GM13976 (cell line): Measurements from ENCODE around the gene BARX1.

Source experiments
- DNase-seq: peaks from one replicate; pipeline ENCODE4 v3.0.0; 2012; ENCODE audit warnings: low spot score
- in situ Hi-C: fragments of 300-500 bp; cut with MboI; formaldehyde crosslinking; loops from one replicate; pipeline ENCODE4 v1.12.0; 2022; ENCODE audit warnings: low sequenced_read_pairs, mixed read lengths, inconsistent platforms; ENCODE audit not compliant: unreplicated experiment
- TF ChIP-seq, protein P1 (sequence below): IDR thresholded peaks from 2 replicates; pipeline ENCODE4 v1.5.1; 2012; ENCODE audit warnings: borderline replicate concordance, mild to moderate bottlenecking; ENCODE audit not compliant: insufficient read depth; ENCODE audit errors: extremely low read depth, missing control alignments, control extremely low read depth

BARX1 gene

DNA sequence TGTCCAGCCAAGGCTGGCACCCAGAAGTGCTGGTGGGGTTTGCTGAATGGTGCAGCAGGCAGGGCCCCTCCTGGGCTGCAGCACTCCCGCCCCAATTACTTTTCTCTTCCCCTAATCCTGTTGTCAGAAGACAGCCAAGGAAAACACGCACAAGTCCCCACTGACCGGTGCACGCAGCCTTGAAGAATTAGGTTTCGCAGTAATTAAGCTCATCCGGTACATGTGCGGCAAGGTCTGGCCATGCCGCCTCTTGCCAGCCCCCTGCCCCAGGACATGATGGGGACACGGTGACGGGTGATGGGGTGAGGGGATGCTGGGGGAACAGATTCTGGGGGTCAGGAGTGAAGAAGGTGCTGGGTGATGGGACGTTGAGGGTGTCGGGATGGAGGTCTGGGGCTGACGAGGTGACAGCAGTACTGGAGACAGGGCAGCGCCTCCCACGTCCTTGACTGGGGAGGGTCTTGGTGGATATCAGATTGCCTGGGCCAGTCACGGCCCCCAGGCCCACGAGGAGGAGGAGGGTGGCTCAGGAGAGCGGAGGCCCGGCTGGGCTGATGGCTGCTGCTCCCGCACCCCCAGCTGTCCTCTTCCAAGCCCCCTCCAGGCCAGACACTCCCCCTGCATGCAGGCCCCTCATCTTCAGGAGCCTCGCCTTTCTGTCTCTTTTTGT is 34.9 kb downstream of the BARX1 start:
- TF ChIP-seq, protein P1, sequence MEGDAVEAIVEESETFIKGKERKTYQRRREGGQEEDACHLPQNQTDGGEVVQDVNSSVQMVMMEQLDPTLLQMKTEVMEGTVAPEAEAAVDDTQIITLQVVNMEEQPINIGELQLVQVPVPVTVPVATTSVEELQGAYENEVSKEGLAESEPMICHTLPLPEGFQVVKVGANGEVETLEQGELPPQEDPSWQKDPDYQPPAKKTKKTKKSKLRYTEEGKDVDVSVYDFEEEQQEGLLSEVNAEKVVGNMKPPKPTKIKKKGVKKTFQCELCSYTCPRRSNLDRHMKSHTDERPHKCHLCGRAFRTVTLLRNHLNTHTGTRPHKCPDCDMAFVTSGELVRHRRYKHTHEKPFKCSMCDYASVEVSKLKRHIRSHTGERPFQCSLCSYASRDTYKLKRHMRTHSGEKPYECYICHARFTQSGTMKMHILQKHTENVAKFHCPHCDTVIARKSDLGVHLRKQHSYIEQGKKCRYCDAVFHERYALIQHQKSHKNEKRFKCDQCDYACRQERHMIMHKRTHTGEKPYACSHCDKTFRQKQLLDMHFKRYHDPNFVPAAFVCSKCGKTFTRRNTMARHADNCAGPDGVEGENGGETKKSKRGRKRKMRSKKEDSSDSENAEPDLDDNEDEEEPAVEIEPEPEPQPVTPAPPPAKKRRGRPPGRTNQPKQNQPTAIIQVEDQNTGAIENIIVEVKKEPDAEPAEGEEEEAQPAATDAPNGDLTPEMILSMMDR = no peak
- in situ Hi-C loops = no loop called here
- no peak for DNase-seq

DNA sequence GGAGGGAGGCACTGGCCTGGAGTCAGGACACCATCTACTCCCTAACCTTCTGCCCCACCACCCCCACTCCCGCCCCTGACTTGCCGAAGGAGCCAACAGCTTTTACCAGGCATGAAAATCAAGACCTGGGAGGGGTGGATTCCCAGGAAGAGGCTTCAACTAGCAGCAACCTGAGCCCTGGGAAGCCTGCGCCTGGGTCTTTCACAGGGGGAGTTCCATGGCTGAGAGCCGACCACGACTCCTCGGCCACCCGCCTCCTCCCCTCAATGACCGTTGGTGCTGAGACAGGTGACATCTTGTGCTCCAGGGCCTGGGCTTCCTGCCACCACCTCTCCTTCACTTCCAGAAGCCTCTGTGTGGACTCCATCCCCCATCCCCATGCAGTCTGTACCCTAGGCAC is 37.1 kb downstream of the BARX1 start:
- no peak for DNase-seq
- TF ChIP-seq, protein P1 = no peak
- in situ Hi-C loops = no loop called here

DNA sequence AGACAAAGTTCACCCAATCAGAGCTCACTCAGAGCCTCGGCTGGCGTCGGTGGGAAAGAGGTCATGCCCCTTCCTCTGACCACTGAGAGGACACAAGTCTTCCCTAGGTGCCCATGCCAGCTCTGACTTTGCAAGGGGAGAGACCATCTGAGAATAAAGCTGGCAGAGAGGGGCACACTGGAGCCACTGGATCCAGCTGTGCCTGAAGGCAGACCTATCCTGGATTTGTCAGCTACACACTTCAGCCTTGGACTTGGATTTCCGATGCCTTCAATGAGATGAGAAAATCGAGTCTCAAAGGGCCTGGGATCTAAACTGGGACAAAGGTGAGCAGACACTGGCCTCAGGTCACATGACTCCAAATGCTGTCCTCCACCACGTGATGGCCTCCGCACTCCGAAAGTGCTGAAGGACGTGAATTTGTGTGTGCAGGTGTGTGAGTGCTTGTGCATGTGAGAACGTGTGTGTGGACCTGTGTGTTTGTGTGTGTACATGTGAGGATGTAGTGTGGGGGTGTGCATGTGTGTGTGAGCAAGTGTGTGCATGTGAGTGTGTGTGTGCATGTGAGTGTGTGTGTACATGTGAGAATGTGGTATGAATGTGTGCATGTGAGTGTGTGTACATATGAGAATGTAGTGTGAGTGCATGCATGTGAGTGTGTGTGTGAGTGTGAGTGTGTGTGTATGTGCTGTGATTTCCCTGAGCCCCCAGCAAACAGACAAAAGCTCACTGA is 37.9 kb downstream of the BARX1 start:
- DNase-seq = no peak
- TF ChIP-seq, protein P1 = no peak
- in situ Hi-C loops = no loop called here

DNA sequence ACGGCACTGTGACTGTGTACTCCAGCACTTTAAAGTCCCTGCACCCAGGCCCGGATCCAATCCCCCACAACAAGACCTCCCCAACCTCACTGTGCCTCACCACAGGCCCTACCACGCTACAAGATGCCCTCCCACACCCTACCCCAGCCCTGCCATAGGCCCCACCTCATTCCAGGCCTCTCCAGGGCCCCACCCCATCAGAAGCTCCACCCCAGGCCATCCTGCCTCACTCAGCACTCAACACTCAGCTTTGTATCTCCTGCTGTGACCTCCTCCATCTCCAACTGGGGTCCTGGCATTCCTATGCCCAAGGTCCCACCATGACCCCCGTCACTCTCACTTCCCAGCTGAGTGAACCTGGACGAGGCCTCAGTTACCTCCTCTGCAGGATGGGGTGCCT is 38.8 kb downstream of the BARX1 start:
- in situ Hi-C loops = no loop called here
- DNase-seq = no peak
- TF ChIP-seq, protein P1 = no peak

DNA sequence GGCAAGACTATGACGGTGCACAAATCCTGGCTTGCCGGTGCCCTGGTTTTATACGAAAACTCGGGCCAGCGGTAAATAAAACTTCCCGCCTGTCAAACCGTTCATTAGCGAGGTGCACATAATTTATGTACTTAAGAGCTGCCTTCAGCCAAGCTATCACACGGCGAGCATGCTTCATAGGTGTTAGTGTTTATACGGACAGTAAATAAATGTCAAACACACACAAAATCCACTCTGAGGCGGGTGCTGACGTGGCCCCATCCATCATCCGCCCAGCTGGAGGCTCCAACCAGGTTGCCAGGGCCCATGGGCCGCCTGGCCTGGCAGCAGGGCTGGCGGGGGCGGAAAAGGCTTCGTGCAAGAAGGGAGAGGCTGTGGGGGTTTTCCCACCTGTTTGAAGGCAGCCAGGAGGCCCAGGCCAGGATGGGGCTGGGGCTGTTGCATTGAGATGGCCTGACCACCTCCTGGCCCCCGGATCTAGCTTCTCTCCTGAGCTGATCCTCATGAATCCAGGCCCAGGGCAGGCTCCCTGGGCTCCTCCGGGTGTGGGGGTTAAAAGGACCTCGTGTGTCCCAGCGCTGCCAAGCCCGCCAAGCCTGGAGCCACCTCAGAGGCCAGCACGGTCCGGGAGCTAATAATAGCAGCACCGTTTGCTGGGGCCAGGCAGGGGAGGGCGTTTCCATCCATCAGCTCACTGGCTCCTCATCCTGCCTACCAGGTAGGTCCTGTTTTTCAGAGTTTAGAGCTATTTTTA is 43.2 kb downstream of the BARX1 start:
- TF ChIP-seq, protein P1 = no peak
- in situ Hi-C loops = no loop called here
- DNase-seq = no peak

DNA sequence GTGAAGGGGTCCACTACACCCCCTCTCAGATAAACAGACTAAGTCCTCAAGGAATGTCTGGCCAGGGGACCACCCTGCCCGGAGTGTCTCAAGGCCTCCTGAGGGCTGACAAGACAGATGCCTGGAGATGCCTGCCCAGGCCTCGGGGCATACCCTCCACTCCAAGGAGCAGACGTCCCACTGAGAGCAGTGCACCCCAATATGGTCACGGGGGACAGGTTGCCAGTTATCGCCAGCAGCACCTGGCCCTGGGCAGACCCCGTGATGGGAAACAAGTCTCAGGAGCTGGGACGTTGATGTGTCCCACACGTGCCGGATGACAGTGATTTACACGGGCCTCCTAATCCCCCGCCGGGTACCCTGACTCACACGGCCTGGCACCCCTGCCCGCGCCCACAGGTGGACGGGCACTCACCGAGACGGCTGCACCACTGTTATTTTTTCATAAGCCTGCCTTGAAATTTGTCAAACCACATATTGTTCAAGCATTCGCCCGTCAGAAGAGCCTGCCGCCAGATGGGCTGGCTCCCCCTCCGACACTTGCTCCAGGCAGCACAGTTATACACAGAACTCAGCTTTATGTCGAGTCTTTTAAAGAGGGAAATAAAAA is 43.9 kb downstream of the BARX1 start:
- in situ Hi-C loops = no loop called here
- no peak for DNase-seq
- TF ChIP-seq, protein P1 = no peak
